Measurements from ENCODE around the gene CALY. TPM values are rescaled to one million over a fixed set of nuclear protein-coding genes. Genes with fewer than 3 reads are reported as not detected.
A peak's percentile ranks its signal among the peaks of the same experiment; 100 is the strongest.

Gene CALY
- total RNA-seq, 1 donor, result not detected

GRCh38 chr10:133283931-133284330 lies 52.8 kb downstream of the CALY start:
- no peaks in the 10 kb centered on the region for H3K9me3 ChIP-seq (ENCODE audit: low read depth, low read length)
- peaks cover 54% of the 10 kb centered on the region for H3K36me3 ChIP-seq (ENCODE audit: insufficient read depth, low read length)
- no peak overlapping the region for H2AFZ ChIP-seq (ENCODE audit: low read length)
- no peaks in the 10 kb centered on the region for H3K4me1 ChIP-seq (ENCODE audit: insufficient read depth, low read length)
- H3K79me2 ChIP-seq (ENCODE audit: insufficient read depth, low read length), result peaks cover 6% of the 10 kb centered on the region
- no peaks in the 10 kb centered on the region for H3K27me3 ChIP-seq (ENCODE audit: insufficient read depth, low read length)
- peaks cover 7% of the 10 kb centered on the region for H4K20me1 ChIP-seq (ENCODE audit: insufficient read depth, low read length)
- TF ChIP-seq, protein P1, sequence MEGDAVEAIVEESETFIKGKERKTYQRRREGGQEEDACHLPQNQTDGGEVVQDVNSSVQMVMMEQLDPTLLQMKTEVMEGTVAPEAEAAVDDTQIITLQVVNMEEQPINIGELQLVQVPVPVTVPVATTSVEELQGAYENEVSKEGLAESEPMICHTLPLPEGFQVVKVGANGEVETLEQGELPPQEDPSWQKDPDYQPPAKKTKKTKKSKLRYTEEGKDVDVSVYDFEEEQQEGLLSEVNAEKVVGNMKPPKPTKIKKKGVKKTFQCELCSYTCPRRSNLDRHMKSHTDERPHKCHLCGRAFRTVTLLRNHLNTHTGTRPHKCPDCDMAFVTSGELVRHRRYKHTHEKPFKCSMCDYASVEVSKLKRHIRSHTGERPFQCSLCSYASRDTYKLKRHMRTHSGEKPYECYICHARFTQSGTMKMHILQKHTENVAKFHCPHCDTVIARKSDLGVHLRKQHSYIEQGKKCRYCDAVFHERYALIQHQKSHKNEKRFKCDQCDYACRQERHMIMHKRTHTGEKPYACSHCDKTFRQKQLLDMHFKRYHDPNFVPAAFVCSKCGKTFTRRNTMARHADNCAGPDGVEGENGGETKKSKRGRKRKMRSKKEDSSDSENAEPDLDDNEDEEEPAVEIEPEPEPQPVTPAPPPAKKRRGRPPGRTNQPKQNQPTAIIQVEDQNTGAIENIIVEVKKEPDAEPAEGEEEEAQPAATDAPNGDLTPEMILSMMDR (IDR thresholded peaks at IDR 0.05; ENCODE audit: extremely low read depth, low read depth, low read length), result no peak
- H3K4me2 ChIP-seq (ENCODE audit: insufficient read depth, low read length), result no peak overlapping the region
- peak; percentile 85 for DNase-seq (ENCODE audit: insufficient read length, low spot score, missing footprints)
- H3K4me3 ChIP-seq (ENCODE audit: insufficient read depth, low read length), result no peak overlapping the region
- H3K27ac ChIP-seq (ENCODE audit: low read depth, low read length), result no peak overlapping the region

DNA sequence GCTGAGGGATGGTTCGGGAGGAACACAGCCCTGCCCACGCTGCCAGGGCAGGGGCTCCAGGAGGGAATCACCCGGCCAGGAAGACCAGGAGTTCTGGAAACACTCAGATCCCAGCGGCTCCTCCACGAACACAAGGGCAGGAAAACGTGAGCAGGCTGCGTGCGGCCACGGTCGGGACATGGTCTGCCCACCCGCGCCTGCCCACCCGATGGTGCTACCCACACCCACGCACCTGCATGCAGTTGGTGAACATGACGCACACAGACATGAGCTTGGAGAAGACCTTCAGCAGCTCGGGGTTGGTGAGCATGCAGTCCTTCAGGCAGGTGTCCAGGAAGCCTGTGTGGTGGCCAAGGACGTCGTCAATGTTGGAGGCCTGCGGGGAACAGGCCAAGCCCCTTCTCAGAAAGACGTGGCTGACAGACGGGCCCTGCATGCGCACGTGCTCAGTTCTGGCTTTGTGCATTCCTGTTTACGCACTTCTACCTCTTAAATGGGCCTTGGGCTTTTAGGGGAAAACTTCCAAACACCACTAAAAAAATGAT lies 53.8 kb downstream of the CALY start:
- Histone ChIP-seq H3K27me3 (ENCODE audit: insufficient read depth, low read length) (no peaks in the 10 kb centered on the region), H3K36me3 (ENCODE audit: insufficient read depth, low read length) (peaks cover 50% of the 10 kb centered on the region), H3K27ac (ENCODE audit: low read depth, low read length) (no peak overlapping the region), H3K4me3 (ENCODE audit: insufficient read depth, low read length) (no peak overlapping the region), H4K20me1 (ENCODE audit: insufficient read depth, low read length) (peaks cover 11% of the 10 kb centered on the region), H3K79me2 (ENCODE audit: insufficient read depth, low read length) (peaks cover 6% of the 10 kb centered on the region), H3K4me1 (ENCODE audit: insufficient read depth, low read length) (no peaks in the 10 kb centered on the region), H3K4me2 (ENCODE audit: insufficient read depth, low read length) (no peak overlapping the region), H2AFZ (ENCODE audit: low read length) (no peak overlapping the region), H3K9me3 (ENCODE audit: low read depth, low read length) (no peaks in the 10 kb centered on the region)
- TF ChIP-seq, protein P1 (IDR thresholded peaks at IDR 0.05; ENCODE audit: extremely low read depth, low read depth, low read length), result no peak
- no peak for DNase-seq (ENCODE audit: insufficient read length, low spot score, missing footprints)

DNA sequence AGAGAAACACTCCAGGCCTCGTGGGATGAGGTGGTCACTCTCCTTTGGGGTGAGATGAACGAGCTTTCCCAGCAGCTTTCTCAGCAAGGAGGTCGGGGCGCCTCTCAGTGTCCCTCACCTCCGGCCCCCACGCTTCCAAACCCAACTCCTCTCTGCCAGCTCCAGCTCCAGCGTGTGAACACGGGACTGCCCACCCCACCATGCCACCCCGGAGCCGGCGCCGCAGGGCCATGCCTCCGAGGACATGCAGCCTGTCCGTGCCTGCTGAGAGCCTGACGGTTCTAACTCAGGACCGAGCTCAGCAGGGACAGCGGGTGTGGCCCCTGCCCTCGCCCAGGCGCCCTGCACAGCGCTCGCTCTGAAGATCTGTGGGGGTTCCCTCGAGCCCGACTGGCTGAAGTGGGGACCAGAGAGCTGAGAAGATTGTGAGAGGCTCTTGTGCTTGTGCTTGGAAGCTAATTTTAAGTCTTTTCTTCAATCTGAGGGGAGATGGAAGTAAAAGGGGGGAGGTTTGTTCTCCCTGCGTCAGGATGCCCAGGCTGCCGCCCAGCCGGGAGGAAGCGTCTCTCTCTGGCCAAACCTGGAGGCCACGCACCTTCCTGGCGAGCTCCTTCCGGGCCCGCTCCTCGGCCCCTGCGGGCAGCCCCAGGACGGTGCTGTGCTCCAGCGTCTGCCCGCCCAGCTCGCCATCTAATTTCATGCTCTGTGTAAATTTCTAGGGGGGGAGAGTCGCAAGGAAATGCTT lies 54.9 kb downstream of the CALY start:
- Histone ChIP-seq H3K27me3 (ENCODE audit: insufficient read depth, low read length) (peaks cover 5% of the 10 kb centered on the region), H3K27ac (ENCODE audit: low read depth, low read length) (no peak overlapping the region), H2AFZ (ENCODE audit: low read length) (no peak overlapping the region), H4K20me1 (ENCODE audit: insufficient read depth, low read length) (peaks cover 14% of the 10 kb centered on the region), H3K9me3 (ENCODE audit: low read depth, low read length) (no peaks in the 10 kb centered on the region), H3K36me3 (ENCODE audit: insufficient read depth, low read length) (peaks cover 46% of the 10 kb centered on the region), H3K4me1 (ENCODE audit: insufficient read depth, low read length) (no peaks in the 10 kb centered on the region), H3K4me3 (ENCODE audit: insufficient read depth, low read length) (no peak overlapping the region), H3K79me2 (ENCODE audit: insufficient read depth, low read length) (peaks cover 6% of the 10 kb centered on the region), H3K4me2 (ENCODE audit: insufficient read depth, low read length) (no peak overlapping the region)
- TF ChIP-seq, protein P1 (IDR thresholded peaks at IDR 0.05; ENCODE audit: extremely low read depth, low read depth, low read length), result no peak
- peak; percentile 84 for DNase-seq (ENCODE audit: insufficient read length, low spot score, missing footprints)

- Histone ChIP-seq H3K27me3 (ENCODE audit: insufficient read depth, low read length) (peaks cover 10% of the 10 kb centered on the region), H3K36me3 (ENCODE audit: insufficient read depth, low read length) (peaks cover 40% of the 10 kb centered on the region), H4K20me1 (ENCODE audit: insufficient read depth, low read length) (peaks cover 12% of the 10 kb centered on the region), H3K4me3 (ENCODE audit: insufficient read depth, low read length) (no peak overlapping the region), H3K4me1 (ENCODE audit: insufficient read depth, low read length) (no peaks in the 10 kb centered on the region), H3K4me2 (ENCODE audit: insufficient read depth, low read length) (no peak overlapping the region), H3K9me3 (ENCODE audit: low read depth, low read length) (no peaks in the 10 kb centered on the region), H2AFZ (ENCODE audit: low read length) (no peak overlapping the region), H3K79me2 (ENCODE audit: insufficient read depth, low read length) (peaks cover 3% of the 10 kb centered on the region), H3K27ac (ENCODE audit: low read depth, low read length) (no peak overlapping the region)
- no peak for DNase-seq (ENCODE audit: insufficient read length, low spot score, missing footprints)
- TF ChIP-seq, protein P1 (IDR thresholded peaks at IDR 0.05; ENCODE audit: extremely low read depth, low read depth, low read length), result no peak
These were observed 55.6 kb downstream of the CALY start for GRCh38 chr10:133281084-133281483.

Measured in osteoblast (primary cell).